Activated T-cell treated with anti-CD3 and anti-CD28 coated beads for 24 hours (primary cell): ENCODE measurements around the gene CALHM2.
"Not testable (repeated sequence)": the region's sequence is repeated elsewhere in the genome, so short reads cannot be mapped to it uniquely, and the experiment has no call there.

ENCODE experiments used
- DNase-seq: peaks from one replicate; pipeline ENCODE4 v3.0.0-alpha.2; 2020; ENCODE audit warnings: low read depth

CALHM2 gene, protein sequence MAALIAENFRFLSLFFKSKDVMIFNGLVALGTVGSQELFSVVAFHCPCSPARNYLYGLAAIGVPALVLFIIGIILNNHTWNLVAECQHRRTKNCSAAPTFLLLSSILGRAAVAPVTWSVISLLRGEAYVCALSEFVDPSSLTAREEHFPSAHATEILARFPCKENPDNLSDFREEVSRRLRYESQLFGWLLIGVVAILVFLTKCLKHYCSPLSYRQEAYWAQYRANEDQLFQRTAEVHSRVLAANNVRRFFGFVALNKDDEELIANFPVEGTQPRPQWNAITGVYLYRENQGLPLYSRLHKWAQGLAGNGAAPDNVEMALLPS

GRCh38 chr10:103451831-103452505 lies at the start of gene CALHM2:
CALHM2 (minus strand) TSS chr10:103452370; CDS start chr10:103449941, 2,429 bp downstream.
- DNase-seq, result peak; percentile 57

GRCh38 chr10:103501186-103501585 lies 49.0 kb upstream of the CALHM2 start:
- no peak for DNase-seq

DNA sequence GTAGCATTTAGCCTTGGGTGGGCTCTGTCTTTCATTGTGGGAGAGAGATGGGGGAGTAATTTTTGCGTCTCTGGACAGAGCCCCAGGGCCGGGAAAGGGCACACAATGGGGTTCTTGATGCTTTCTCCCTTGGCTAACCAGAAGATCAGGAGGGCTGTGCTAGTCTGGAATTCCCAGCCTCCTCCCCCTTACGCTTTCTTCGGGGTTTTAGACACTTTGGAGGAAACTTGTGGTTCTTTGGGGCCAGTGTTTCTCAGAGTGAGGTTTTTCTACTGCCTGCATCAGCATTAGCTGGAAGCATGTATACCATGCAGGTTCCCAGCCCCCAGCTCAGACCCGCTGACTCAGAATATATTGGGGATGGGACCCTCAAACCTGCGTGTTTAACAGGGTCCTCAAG lies 48.3 kb upstream of the CALHM2 start:
- no peak for DNase-seq

DNA sequence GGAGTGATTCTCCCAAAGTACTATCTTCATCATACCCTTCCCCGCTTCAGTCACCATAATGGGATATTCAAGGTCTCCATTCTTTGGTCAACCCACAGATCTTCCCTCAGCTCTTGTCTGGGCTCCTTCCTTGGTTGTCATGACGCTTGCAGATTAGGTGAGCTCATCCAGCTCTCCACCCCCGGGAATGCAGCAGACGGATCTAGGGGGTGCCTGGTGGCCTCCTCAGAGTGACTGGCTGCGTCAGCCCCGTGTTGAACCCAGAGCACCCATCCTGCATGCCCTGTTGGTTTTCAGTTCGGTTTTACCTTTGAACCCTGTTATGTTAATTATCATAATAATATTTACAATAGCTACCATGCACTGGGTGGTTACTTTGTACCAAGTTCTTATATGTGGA lies 47.7 kb upstream of the CALHM2 start:
- DNase-seq, result no peak

DNA sequence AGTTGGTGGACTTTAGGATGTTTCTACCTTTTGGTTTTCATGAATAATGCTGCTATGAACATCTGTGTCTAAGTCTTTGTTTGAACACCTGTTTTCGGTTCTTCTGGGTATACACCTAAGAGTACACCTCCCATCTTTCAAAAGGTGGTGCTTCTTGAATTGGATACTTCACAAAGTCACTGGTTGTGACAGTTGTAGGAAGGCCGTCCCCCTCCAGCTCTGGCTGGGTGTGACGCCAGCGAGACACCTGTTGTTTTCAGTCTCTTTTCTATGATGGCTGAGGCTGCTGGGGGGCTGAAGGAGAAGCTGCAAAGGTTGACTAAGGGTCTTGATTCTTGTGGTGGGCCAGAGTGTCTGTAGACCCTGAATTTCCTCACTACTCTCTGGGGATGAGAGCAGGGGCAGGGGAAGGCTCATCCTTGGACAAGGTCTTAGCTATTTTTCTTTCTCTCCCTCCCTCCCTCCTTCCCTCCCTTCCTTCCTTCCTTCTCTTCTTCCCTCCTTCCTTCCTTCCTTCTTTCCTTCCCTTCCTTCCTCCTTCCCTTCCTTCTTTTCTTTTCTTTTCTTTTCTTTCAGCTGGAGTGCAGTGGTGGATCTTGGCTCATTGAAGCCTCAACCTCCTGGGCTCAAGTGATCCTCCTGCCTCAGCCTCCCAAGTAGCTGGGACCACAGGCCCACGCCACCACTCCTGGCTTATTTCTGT lies 46.9 kb upstream of the CALHM2 start:
- no peak for DNase-seq

DNA sequence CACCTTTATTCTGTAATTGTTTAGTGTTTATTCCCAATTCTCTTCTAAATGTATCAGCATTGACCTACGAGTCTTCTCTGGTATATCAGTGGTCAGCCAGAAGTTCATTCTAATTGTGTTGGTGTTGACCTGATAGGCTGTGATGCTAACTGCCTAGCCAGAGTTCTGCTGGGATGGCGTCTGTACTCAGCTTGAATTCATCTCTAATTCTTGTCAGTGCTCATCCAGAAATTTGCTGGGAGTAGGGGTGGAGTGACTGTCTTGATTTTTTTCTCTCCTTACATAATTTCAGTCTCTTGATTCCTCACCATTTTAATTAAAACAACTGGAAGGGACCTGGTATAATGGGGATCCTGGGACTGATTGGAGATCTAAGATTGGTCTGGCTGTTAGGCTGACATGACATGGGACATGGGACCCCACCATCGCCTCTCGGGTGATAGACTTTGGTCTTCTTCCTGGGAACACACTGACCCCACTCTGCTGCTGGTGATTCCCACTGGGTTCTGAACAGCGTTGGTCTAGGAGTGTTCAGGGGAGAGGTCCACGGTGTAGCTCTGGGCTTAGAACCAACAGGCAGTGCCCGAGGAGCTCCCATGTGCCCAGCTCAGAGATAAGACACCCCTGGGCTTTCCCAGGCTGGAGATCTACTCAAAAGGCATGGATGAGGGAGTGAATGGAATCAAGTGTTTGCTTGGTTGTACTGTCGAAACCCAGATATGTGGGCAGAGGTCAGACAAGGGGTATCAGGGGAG lies 45.2 kb upstream of the CALHM2 start:
- no peak for DNase-seq

DNA sequence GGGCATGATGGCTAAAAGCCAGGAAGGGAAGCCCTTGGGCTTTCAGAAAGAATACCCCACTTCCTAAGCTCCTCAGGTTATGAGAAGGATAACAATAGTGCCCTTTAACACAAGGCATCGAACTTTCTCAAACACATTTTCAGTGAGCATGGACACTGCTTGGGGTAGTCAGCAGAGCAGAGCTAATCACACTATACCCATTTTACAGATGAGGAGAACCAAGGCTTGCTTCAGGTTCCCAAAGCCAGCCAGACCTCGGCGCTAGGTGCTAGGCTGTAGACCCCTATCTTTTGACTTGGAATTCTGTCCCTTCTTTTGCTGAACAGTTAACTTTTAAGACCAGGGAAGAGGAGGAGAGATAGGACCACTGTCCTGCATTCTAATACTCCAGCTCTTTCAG lies 43.2 kb upstream of the CALHM2 start:
- DNase-seq, result no peak

- DNase-seq, result no peak
Measured at GRCh38 chr10:103493916-103494877, 42.0 kb upstream of the CALHM2 start.

DNA sequence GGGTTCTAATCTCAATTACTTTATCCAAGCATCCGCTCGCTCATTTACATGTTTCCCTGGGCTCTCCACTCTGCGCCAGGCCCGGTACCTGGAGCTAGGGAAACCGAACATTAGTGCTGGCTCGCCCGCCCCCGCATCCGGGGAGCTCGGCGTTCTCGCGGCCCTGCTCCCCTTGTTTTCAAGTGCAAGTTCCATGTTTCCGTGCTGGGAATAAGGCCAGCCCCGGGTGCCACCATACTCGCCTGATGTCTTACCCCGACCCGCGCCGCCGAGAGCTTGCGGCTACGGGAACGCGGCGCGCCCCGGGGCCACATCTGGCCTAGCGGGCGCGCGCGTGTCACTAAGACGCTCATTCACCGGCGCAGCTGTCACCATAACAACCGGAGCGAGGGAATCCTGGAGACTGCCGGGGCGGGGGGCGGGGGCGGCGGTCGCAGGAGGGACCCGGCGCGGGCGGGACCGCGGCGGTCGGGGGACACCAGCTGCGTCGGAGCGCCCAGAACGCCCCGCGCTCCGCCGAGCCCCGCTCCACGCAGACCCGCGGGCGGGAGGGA lies 41.3 kb upstream of the CALHM2 start, which contains the start of gene NEURL1:
TSS of gene NEURL1 (plus strand) at position 344 of the 554 bp plus-strand sequence. CDS start 683 bp downstream, outside the sequence.
- no peak for DNase-seq

DNA sequence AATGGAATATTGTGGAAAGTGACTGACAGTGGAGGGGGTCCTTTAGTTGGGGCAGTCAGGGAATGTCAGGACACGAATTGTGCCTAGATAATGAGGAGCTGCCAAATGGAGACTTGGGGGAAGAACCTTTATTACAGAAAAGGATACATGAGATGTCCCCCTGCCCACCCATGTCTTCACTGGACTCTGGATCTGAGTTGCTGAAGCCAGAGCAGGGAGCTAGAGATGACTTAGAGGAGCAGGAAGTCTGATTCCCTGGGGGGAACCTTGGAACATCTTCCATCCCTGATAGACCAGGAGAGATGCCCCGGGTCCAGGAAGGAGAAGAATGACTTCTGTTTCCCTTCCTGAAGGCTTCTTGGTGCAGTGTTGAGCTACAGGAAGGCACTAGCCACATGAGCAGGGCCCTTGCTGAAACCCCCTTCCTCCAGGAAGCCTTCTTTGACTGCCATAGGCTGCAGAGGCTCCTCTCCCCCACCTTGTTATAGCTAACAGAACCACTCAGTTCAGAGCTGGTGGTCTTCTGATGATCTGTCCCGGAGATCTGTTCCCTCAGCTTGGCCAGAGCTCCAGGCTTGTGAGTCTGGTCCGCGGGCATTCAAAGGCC lies 40.6 kb upstream of the CALHM2 start:
- no peak for DNase-seq

GRCh38 chr10:103491729-103492364 lies 39.7 kb upstream of the CALHM2 start:
- DNase-seq, result no peak

DNA sequence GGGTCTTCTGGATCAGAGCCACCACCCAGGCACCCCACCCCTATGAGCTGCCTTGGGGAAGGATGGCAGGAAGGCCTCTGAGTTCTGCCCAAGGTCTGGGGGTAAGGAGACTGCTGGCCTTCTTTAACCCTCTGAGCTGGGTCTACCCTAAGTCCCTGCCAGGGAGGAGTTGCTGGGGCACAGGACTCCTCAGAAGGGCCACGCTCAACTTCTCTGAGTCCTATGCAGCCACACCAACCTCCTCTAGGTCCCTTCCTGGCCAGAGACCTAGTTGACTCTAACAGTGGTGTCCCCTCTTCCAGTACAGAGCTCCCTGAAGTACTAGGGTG lies 38.8 kb upstream of the CALHM2 start:
- DNase-seq, result no peak

DNA sequence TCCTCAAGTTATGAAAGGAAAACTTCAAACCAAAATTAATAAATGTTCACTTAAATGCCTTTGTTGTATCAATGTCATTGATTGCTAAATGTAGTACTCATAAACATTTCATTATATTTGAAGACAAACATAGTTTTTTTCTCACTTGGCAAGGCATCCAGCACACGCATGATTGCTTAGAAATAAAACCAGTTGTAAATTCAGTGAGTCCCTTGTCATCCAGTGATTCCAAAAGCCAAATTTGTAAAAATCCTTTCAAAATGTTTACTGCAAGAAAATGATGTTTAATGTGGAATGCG lies 35.2 kb upstream of the CALHM2 start:
- DNase-seq, result no peak

DNA sequence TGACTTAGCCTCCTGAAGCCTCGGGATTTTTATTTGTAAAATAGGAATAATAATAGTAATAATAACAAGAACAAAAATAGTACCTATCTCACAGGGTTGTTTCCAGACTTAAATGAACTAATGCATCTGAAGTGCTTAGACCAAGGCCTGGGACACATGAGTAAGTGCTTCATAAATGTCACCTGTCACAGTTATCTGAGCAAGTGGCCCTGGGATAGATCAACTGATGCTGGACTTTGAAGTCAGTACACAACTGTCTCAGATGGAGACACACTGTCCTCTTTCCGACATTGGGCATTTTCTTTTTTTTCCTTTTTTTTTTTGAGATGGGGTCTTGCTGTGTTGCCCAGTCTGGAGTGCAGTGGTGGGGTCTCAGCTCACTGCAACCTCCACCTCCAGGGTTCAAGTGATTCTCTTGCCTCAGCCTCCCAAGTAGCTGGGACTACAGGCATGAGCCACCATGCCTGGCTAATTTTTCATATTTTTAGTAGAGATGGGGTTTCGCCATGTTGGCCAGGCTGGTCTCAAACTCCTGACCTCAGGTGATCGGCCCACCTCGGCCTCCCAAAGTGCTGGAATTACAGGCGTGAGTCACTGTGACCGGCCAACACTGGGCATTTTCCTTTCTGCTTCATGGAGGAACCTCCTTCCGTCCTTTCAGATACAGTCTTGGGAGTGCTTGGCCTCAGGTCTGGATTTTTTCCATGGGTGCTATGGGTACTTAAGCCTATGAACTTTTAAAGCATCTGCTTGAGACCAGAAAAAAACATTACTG lies 34.7 kb upstream of the CALHM2 start:
- DNase-seq, result not testable (repeated sequence)

DNA sequence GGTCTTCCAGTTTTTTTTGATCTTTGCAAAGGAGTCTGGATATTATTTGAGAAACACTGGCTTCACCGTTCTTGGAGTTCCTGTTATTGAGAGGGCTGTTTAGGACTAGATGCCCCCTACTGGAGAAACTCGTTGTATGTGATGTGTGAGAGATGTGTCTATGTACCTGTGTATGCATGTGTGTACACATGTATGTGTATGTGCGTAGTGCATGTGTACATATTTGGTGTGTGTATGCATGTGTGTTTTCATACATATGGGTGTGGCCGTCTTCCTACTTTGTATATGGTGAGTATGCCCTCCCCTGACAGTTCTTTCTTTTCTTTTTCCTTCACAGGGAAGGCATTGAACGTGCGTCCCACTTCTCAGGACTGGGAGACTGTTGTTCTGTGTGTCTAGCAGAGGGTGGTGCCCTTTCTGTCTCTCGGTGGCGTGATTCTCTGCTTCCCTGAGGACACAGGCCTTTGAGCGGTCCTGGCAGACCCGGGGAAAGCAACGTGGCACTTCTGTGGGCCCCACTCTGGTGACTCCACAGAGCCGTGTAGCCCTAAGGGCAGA lies 29.9 kb upstream of the CALHM2 start:
- DNase-seq, result no peak

DNA sequence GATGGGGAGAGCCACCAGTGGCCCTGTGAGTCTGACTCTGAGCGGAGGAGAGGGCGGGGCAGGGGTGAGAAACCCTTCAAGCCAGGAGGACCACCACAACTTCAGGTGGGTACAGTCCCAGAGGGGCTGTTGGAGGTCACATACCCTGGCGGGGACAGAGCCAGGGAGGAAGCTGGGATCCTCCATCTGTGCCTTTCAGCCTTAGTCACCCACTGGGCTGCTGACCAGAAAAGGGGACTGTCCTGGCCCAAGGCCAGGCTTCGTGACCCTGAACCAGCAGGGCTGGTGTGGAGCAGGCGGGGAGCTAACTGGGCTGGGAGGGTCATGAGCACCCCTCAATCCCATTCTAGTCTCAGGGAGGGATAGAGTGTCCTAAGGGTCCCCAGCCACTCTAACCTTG lies 28.4 kb upstream of the CALHM2 start:
- DNase-seq, result no peak

GRCh38 chr10:103479135-103479534 lies 27.0 kb upstream of the CALHM2 start, which contains the start of gene CALHM3:
CALHM3 (minus strand) TSS chr10:103479240; CDS start chr10:103479032, 208 bp downstream.
- no peak for DNase-seq

GRCh38 chr10:103478671-103479070 lies 26.5 kb upstream of the CALHM2 start:
- no peak for DNase-seq
